AG08396 (cell line): Measurements from ENCODE around the gene DELE1.

Source experiments
- DNase-seq: peaks from one replicate; pipeline ENCODE4 v3.0.0; 2012; ENCODE audit warnings: low spot score, mixed read lengths

DELE1 gene, protein sequence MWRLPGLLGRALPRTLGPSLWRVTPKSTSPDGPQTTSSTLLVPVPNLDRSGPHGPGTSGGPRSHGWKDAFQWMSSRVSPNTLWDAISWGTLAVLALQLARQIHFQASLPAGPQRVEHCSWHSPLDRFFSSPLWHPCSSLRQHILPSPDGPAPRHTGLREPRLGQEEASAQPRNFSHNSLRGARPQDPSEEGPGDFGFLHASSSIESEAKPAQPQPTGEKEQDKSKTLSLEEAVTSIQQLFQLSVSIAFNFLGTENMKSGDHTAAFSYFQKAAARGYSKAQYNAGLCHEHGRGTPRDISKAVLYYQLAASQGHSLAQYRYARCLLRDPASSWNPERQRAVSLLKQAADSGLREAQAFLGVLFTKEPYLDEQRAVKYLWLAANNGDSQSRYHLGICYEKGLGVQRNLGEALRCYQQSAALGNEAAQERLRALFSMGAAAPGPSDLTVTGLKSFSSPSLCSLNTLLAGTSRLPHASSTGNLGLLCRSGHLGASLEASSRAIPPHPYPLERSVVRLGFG

DNA sequence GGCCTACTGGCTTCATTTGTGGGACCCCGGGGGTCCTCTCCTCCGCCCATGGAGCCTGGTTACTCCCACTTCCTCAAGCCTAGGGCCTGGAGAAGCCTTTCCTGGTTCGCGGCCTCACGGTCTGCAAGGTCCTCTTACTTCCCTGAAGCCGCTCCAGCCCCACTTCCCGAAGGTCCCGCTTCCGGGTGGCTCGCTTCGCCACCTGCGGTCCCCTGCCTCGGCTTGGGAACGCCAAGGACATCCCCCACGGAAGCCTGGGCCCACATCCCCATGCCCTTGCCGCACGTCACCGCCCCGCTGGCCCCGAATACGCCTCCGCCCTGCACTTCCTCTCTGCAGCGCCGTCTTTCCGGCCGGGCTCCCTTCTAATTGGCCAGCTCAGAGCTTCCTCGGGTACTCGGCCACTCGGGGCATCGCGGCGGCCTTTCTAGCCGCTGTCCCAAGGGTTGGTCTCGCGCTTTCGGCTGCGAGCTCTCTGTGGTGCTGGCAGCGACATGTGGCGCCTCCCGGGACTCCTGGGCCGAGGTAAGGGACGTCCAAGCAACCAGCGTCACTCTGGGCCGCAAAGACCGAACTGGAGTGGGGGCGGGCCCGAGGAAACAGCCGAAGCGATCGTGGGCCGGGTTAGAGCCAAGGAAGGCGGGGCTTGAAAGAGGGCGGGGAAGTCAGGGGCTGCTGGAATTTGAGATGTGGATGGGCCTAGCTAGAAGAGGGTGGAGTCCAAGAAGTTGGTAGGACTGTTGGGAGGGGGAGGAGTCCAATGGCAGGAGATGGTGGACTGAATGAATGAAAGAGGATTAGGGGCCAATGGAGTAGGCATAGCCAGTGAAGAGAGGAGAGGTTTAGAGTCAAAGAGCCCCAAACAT, at the start of gene DELE1:
Gene DELE1 (plus strand): TSS at position 424 of the 866 bp plus-strand sequence. CDS start 71 bp downstream, at position 495.
- peak; percentile 94 for DNase-seq

DNA sequence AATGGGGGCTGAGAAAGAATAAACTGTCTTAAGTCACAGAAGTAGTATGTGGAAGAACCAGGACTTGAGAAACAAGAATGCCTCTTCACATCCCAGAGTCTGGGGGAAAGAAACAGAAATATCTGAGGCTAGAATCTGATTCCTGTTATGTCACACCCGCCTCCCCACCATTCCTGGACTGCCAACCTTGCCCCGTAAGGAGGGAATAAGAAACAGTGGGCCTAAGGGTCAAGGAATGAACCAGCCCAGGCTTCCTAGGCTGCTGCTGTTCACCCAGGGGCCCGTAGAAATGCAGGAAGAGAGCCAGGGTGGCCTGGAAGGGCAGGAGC, 49.8 kb upstream of the DELE1 start:
- DNase-seq, result no peak

DNA sequence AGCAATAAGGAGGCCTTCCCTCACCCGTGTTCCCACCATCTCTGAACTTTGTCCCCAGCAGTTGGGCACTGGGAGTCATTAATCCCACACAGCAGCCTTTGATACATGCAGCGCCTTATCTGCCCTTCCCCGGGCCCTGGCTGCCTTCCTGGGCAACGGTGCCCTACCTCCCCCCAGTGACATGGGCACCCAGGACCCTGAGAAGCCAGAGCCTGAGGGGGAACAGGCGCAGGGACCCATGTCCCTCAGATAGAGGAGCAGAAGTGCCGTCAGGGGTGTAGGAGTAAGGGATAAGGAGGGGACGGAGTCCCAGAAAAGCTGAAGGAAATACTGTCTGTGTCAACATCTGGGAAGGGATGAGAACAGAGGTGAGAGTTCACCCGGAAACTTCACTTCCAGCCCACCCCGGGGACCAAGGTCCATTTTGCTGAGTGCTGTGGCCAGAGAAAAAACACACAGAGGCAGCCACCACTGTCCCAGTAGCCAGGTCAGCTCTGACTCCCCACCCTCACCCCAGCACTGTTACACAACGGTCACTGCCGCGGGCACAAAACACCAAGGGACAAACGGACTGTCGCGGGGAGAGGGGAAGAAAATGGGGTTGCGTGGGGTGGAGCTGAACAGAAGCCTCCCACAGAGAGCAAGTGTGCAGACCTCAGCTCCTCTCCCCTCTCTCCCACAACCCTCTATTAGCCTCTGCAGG, 49.3 kb upstream of the DELE1 start:
- DNase-seq, result no peak

DNA sequence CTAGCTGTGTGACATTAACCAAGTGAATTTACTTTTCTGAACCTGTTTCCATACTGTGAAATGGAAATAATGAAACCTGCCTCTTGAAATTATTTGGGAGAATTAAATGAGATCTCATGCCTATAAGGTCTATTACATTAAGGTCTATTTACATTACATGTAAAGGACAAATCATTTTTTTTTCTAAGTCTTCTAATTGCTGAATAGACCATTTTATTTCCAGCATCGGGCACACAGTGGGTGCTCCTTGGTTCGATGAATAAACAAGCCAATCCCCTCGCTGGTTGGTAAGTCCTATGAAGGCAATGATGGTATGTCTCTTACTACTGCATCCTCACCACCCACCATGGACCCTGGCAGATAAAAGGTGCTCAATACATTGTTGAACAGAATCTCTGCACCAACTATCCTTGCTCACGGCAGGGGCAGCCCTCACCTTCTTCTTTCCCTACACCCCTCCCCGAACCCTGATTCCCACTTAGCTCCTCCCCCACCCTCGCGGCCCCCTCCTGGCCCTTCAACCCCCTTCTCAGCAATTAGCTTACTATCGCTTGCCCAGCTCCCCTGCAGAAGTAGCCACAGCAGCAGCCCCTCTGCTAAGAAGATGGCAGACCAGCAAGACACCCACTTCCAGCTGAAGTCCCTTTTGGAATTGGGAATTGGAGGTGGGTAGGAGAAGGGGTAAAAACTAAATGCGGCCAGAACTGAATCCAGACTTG, 48.5 kb upstream of the DELE1 start:
- DNase-seq, result no peak

DNA sequence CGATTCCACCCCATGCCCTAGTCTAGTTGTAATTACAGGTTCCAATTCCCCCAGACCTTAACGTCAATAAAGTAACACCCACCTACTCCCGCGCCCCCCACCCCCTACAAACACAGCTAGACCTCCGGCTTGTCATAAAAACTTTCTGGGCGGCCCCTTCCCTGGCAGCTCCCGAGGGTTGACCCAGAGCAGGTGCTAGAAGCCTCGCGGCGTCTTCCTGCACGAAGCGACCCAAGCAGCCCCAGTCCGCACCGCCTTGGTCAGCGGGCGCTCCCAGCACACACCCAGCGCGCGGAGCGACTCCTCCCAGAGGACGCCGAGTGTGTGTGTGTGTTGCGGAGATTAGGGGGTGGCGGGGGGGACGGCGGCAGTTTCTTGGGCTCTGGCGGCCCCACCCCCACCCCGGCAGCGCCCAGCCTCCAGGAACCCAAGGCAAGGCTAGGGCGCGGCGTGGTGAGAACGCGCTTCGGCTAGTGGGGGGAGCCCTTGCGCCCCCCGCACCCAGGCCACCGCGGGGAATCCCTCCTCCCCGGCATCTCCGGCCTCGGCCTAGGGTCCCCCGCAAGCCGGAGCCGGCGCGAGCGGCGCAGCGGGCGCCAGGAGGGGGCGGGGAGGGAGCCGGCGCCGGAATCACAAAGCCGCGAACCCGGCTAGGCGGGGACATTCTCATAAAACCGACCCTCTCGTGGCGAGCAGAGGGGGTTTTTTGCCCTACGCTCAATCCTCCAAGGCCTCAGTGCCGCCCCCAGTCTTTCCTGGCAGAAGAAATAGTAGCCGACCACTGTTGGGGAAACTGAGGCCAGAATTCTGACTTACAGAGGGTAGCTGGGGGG, 47.7 kb upstream of the DELE1 start:
- DNase-seq, result no peak

DNA sequence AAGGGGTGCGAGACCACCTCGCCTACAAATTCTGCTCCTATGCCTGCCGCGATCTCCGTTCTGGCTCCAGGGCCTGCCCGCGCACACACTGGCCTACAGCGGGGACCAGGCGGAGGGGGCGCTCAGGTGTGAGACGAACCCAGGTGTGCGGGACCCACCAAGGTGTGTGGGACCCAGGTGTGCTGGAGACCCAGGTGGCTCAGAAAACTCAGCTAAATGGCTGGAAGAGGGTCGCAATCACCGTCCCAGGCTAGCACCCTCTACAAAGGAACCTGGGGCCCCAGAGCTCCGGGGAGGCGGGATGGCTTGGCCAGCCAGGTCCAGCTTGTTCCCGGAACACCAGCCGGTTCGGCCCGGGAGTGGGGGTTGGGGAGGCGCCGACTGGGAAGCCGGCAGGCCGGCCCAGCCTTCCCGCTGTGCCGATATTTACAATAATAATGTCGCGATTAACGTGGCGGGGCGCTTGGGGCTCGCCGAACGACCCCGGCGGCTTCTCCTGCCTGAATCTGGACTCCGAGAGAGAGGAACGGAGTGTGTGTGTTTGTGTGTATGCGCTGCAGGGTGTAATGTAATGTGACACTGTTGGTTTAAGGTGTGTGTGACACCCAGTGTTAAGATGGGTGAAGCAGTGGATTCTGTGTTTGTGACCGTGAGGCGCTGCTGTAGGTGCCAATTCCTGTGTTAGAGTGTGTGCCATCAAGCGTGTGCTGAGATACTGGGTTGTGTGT, 46.9 kb upstream of the DELE1 start:
- DNase-seq, result no peak

DNA sequence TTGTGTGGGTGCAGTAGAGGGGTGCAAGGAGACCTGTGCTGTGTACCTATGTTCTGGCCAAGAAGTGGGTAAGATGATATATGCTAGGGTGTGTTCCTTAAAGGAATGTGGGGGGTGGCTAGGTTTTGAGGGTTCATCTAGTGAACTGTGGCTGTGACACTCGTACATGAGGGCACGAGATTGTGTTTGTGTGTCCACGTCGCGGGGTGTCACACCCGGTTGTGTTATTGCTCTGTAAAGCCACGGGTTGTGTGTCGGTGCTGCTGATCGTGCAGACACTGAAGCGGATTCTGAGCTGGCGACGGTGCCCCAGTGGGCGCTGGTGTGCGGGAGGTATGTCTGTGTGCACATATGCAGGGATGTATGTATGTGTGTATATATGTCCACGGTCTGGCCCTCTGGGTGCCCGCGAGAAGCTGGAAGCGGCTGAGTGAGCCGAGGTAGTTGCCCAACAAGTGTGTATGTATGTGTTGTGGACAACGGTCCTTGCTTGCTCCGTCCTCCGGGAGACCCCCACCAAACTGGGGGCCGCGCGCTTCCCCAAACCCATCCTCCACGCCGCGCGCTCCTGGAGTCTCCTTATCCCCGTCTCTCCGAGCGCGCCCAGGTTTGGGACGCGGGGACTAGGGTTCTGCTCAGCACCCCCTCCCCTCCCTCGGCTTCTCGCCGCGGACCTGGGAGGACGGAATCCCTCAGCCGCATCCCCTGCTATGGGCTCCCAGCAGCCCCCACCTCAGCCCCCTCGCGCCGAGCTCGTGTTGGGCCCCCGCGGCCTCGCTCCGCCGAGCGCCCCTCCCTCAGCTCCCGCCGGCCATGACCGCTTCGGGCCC, 46.1 kb upstream of the DELE1 start:
- no peak for DNase-seq

DNA sequence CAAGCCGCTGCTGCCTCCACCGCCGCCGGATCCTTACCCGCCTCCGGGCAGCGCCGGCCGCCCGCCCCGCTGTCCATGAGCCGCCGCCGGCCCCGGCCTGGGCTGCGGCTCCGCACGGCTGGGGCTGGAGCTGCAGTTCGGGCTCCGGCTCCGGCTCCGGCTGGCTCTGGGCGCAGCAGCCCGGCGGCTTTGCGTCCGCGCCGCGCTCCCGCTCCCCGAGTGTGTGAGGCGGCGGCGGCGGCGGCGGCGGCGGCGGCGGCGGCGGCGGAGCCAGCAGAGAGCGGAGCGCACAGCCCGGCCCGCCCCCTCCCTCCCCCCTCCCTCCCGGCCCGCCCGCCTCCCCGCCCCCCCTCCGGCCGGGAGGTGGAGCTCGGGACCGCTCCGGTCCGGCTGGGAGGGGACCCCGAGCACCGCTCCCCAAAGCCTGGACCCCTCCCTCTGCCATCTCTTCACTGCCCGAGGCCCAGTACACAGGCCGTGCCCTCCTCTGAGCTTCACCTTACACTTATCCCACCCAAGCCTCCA, 45.4 kb upstream of the DELE1 start, which contains the start of gene PCDH1:
Gene PCDH1 (minus strand): TSS at position 225 of the 525 bp plus-strand sequence. CDS start 148 bp downstream, at position 77.
- peak; percentile 67 for DNase-seq

DNA sequence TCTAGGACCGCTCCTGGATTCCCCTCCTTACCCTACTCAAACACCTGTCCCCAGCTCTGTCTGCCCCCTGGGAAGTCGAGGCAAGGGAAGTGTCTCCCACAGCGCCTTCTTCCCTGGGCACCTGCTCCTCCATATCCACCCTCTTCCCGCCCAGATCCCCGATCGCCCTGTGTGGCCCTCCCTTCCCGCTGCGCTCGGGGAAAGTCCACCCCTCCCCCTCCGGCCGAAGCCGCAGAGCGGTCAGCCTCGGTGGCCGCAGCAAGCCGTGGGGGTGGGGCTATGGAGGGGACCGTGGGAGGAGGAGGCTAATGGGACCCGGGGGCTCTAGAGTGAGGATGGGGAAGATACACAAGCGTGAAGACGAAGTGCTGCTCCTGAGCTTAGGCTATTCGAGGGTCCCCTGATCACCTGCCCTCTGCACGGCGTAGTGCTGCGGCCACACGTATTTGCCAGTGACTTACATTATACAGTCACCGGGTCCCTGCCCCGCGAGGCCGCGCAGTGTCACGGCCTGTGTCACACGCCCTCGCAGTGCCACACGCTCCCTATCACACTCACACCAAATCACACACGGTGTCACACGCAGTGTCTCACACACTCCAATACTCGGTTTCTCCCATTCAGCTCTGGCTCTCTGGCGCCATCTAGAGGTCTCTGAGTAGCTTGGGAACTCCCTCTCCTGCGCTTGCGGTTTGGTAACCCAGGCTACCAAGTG, 44.8 kb upstream of the DELE1 start:
- peak; percentile 83 for DNase-seq

DNA sequence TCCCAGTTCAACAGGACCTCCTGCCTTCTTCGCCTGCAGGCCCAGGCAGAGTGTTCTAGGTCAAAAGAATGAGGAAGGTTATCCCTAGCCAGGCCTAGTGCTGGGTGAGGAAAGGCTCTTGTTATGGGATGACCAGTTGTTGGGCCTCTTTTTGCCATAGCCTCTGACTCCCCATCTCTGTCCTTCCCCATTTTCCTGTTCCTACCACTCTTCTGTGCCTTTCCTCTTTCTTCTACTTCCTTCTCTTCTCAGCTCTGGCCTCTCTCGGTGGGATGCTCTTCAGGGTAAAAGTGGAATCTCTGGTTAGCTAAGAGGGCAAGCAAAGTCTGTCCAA, 44.3 kb upstream of the DELE1 start:
- no peak for DNase-seq

DNA sequence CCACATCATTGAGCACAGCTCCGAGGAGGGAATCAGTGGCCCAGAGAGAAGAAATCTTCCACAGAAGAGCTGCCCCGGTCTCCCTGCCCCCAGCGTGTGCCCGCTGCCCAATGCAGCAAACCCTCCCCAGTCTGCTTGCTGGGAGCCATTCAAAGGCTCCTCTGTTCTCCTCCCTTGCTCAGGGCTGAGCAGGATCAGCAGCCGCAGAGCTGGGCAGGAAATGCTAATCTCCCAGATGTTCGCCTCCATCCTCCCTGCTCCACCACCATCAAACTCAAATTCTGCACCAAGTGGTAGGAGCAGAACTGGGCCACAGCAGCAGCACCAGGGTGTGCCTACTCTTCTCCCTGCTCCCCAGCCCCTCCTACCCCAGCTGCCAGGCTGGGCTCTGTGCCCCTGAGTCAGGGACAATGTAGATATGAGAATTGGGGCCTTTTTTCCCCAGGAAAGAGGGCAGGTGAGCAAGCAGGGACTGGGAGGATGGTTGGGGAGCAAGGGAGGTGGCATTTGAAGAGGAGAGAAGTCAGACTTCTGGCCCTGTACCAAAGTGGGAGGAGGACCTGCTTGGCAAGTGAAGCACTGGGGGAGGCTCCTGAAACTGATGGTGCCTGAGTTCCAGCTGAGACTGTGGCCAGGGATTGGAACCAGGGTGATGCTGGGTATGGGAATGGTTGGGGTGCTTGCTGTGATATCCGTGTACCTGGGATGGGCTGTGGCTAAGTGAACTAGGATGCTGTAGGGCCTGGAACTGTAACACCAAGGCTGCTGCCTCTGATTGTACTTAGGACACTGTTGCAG, 43.5 kb upstream of the DELE1 start:
- no peak for DNase-seq

DNA sequence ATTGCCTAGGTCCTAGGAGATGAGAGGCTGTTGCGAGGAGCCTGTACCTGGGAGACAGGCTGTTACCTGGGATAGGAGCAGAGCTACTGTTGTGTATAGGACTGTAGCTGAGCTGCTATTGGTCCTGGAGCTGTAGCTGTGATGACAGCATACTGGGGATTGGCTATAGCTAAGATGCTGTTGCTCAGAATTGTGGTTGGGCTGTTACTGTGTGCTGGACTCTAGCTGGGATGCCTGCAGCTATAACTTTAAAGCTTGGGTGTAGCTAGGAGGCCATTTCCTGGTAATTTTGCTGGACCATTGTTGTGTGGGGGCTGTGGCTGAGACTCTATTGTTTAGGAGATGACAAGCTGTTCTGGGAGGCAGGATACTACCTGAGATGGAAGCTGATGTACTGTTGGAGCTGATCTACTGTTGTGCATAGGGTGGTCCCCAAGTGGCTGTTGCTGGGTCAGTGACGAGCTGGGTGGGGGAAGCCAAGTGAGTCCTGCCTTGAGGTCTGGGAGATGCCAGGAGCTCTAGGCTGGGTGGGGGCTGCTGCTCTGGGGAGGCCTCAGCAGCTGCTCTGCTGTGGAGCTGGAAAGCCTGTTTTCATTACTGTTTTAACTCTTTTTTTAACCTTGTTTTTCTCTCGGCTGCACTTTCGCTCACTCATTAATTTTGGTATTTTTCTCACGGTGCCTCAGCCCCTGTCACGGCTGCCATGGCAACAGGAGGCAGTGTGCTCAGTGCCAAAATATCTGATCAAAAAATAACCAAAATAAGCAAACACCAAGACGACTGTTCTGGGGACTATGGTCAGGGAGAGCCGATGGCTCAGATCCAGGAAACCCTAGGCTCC, 42.5 kb upstream of the DELE1 start:
- no peak for DNase-seq

DNA sequence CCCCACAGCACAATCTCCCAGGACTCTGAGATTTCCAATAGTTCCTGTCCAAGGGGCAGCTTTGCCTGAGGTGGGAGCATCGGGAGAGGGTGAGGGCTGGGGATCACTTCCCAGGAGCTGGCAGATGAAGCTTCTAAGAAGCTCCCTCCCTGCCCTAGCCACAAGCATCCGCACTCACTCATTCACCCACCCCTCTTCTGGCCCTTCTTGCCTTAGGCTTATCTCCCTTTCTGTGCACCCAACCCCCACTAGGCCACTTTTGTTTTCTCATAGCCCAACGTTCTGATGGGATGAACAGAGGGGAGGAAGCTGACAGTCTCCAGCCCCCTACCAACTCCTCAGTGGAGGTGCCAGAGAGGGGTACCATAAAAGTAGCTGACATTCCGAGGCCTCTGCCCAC, 41.8 kb upstream of the DELE1 start:
- DNase-seq, result no peak

DNA sequence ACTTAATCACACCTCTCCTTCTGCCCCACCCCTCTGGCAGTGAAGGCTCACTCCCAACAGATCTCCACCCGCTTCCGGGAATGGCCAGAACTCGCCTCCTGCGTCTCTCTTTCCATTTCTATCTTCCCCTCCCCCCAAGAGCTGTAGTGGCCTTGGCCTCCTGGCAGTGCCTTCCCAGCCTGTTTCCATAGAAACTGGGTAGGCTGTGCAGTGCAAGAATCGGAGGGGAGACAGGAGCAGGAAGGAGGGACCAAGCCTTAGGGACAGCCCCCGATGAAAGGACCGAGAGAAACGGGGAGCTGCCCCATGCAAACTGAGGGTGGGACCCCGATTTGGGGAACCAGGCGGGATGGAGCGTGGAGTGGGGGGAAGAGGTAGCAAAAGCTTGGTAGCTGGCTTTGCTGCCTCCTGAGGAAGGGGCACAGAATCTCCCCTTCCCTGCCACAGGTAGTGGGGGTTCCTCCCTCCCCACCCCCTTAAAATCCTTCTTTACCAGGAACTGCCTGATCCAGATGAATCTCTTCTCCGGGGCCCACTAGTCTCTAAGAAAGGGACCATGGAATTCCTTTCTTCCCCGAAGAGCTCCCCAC, 41.0 kb upstream of the DELE1 start:
- DNase-seq, result no peak

DNA sequence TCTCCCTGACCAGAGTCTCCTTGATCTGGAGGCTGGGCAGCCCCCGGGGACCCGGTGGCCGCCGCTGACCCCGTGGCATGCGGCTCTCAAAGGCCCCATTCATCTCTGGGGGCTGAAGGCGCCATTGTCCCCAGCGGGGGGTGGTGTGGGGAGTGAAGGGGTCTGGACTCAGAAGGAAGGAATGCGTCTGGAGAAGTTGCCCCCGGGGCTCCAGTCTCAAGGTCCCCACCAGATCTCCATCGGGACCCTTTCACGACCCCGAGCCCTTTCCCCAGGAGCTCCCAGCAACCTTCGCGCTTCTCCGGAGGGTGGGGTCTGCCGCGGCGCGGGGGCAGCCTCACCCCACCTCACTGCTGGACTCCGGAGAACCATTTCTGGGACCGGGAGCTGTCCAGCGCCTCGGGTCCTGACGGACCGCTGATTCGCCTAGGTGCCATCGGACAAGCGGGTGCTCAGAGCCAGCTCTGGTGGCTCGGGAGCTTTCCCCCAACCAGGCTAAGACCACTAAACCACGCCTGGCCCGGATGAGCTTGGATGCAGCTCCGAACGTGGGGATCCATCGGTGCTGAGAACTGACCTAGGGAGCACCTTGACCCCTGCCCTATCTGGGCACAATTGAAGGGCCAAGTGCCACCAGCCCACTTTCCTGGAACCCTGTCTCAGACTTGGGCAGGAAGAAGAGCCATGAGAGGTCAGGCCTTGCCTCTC, 40.3 kb upstream of the DELE1 start:
- DNase-seq, result peak; percentile 66
